SK-N-SH treated with all-trans-retinoic acid at 6 μM for 48 hours (cell line): ENCODE results near the gene SCCPDH.
"Not testable (repeated sequence)": the region's sequence is repeated elsewhere in the genome, so short reads cannot be mapped to it uniquely, and the experiment has no call there.

Source experiments
- ATAC-seq: fragments of 200-7000 bp; cut with Tn5 transposase; 3 replicates; pipeline ENCODE4 v1.9.1; 2020; ENCODE audit warnings: mild to moderate bottlenecking, moderate library complexity
- ARNTL ChIP-seq: fragments of 450-650 bp; formaldehyde crosslinking; IDR thresholded peaks from 2 replicates; pipeline ENCODE4 v1.5.0; 2020; ENCODE audit warnings: low read depth, mild to moderate bottlenecking, moderate library complexity, borderline replicate concordance
- BACH2 ChIP-seq: fragments of 250-450 bp; sonication (Bioruptor Pico); IDR thresholded peaks from 2 replicates; pipeline ENCODE4 v1.9.0; 2021; ENCODE audit warnings: mild to moderate bottlenecking, borderline replicate concordance
- CSDC2 ChIP-seq: fragments of 250-450 bp; sonication (Bioruptor Pico); IDR thresholded peaks from 2 replicates; pipeline ENCODE4 v1.5.0; 2020; ENCODE audit warnings: mild to moderate bottlenecking, moderate library complexity
- ESRRG ChIP-seq: fragments of 250-450 bp; sonication (Bioruptor Pico); IDR thresholded peaks from 2 replicates; pipeline ENCODE4 v1.6.1; 2021; ENCODE audit warnings: mild to moderate bottlenecking
- ISL1 ChIP-seq: fragments of 250-450 bp; sonication (Bioruptor Pico); IDR thresholded peaks from 2 replicates; pipeline ENCODE4 v2.1.2; 2022; ENCODE audit warnings: mild to moderate bottlenecking, moderate library complexity
- OSR1 ChIP-seq: fragments of 250-450 bp; sonication (Bioruptor Pico); IDR thresholded peaks from 2 replicates; pipeline ENCODE4 v1.8.0; 2022; ENCODE audit warnings: moderate library complexity, mild to moderate bottlenecking, inconsistent platforms
- PPARA ChIP-seq: fragments of 250-450 bp; sonication (Bioruptor Pico); IDR thresholded peaks from 2 replicates; pipeline ENCODE4 v1.5.0; 2020; ENCODE audit warnings: mild to moderate bottlenecking, borderline replicate concordance
- RARB ChIP-seq: fragments of 250-450 bp; sonication (Bioruptor Pico); IDR thresholded peaks from 2 replicates; pipeline ENCODE4 v1.8.0; 2021; ENCODE audit warnings: mild to moderate bottlenecking, moderate library complexity
- SNAI2 ChIP-seq: fragments of 250-450 bp; sonication (Bioruptor Pico); IDR thresholded peaks from 2 replicates; pipeline ENCODE4 v1.5.0; 2020; ENCODE audit warnings: mild to moderate bottlenecking, moderate library complexity
- TCF4 ChIP-seq: fragments of 250-450 bp; sonication (Bioruptor Pico); IDR thresholded peaks from 2 replicates; pipeline ENCODE4 v1.8.0; 2021; ENCODE audit warnings: mild to moderate bottlenecking, moderate library complexity, borderline replicate concordance
- TOX ChIP-seq: fragments of 250-450 bp; sonication (Bioruptor Pico); IDR thresholded peaks from 2 replicates; pipeline ENCODE4 v1.8.0; 2021; ENCODE audit warnings: mild to moderate bottlenecking, moderate library complexity, borderline replicate concordance
- TSHZ2 ChIP-seq: fragments of 250-450 bp; sonication (Bioruptor Pico); IDR thresholded peaks from 2 replicates; pipeline ENCODE4 v1.5.0; 2020; ENCODE audit warnings: mild to moderate bottlenecking, moderate library complexity
- ZC3H10 ChIP-seq: fragments of 250-450 bp; sonication (Bioruptor Pico); IDR thresholded peaks from 2 replicates; pipeline ENCODE4 v1.5.1; 2021; ENCODE audit warnings: mild to moderate bottlenecking, moderate library complexity
- ZFP3 ChIP-seq: fragments of 250-450 bp; sonication (Bioruptor Pico); IDR thresholded peaks from 2 replicates; pipeline ENCODE4 v1.5.0; 2020; ENCODE audit warnings: mild to moderate bottlenecking, moderate library complexity
- ZFP30 ChIP-seq: fragments of 450-650 bp; formaldehyde crosslinking; IDR thresholded peaks from 2 replicates; pipeline ENCODE4 v1.5.0; 2022; ENCODE audit warnings: mild to moderate bottlenecking, moderate library complexity
- ZNF565 ChIP-seq: fragments of 450-650 bp; formaldehyde crosslinking; conservative IDR thresholded peaks from 2 replicates; pipeline ENCODE4 v1.5.0; 2020; ENCODE audit warnings: low read depth, mild to moderate bottlenecking, moderate library complexity
- ZNF70 ChIP-seq: fragments of 450-650 bp; formaldehyde crosslinking; IDR thresholded peaks from 2 replicates; pipeline ENCODE4 v1.5.0; 2020; ENCODE audit warnings: mild to moderate bottlenecking, moderate library complexity
- ZNF8 ChIP-seq: fragments of 450-650 bp; formaldehyde crosslinking; IDR thresholded peaks from 2 replicates; pipeline ENCODE4 v1.5.0; 2020; ENCODE audit warnings: mild to moderate bottlenecking, moderate library complexity
- TF ChIP-seq, protein P1 (sequence below): fragments of 250-450 bp; sonication (Bioruptor Pico); IDR thresholded peaks from 2 replicates; pipeline ENCODE4 v1.8.0; 2020; ENCODE audit warnings: mild to moderate bottlenecking, moderate library complexity, borderline replicate concordance
- TF ChIP-seq, protein P2 (sequence below): fragments of 250-450 bp; sonication (Bioruptor Pico); IDR thresholded peaks from 2 replicates; pipeline ENCODE4 v1.5.1; 2021; ENCODE audit warnings: mild to moderate bottlenecking, moderate library complexity
- TF ChIP-seq, protein P3 (sequence below): fragments of 250-450 bp; sonication (Bioruptor Pico); IDR thresholded peaks from 2 replicates; pipeline ENCODE4 v1.5.1; 2020; ENCODE audit warnings: low read depth, mild to moderate bottlenecking, moderate library complexity
- TF ChIP-seq, protein P4 (sequence below): fragments of 250-450 bp; sonication (Bioruptor Pico); IDR thresholded peaks from 2 replicates; pipeline ENCODE4 v1.8.0; 2021; ENCODE audit warnings: low read depth, mild to moderate bottlenecking, moderate library complexity, borderline replicate concordance

SCCPDH gene

GRCh38 chr1:246691622-246692495 lies 32.4 kb upstream of the SCCPDH start:
- TF ChIP-seq SNAI2, result no peak
- no peak for TF ChIP-seq ZNF70
- TF ChIP-seq ZFP3 (CRISPR knock-in tag), result no peak
- TF ChIP-seq CSDC2 (CRISPR knock-in tag), result no peak
- TF ChIP-seq ISL1 (CRISPR knock-in tag), result no peak
- TF ChIP-seq ESRRG (CRISPR knock-in tag), result no peak
- no peak for TF ChIP-seq PPARA
- TF ChIP-seq TOX (CRISPR knock-in tag), result no peak
- TF ChIP-seq ZNF8, result no peak
- TF ChIP-seq TSHZ2, result no peak
- no peak for TF ChIP-seq OSR1 (CRISPR knock-in tag)
- TF ChIP-seq ZNF565 (CRISPR knock-in tag), result no peak
- TF ChIP-seq ARNTL (CRISPR knock-in tag), result no peak
- no peak for TF ChIP-seq ZC3H10 (CRISPR knock-in tag)
- TF ChIP-seq, protein P1, sequence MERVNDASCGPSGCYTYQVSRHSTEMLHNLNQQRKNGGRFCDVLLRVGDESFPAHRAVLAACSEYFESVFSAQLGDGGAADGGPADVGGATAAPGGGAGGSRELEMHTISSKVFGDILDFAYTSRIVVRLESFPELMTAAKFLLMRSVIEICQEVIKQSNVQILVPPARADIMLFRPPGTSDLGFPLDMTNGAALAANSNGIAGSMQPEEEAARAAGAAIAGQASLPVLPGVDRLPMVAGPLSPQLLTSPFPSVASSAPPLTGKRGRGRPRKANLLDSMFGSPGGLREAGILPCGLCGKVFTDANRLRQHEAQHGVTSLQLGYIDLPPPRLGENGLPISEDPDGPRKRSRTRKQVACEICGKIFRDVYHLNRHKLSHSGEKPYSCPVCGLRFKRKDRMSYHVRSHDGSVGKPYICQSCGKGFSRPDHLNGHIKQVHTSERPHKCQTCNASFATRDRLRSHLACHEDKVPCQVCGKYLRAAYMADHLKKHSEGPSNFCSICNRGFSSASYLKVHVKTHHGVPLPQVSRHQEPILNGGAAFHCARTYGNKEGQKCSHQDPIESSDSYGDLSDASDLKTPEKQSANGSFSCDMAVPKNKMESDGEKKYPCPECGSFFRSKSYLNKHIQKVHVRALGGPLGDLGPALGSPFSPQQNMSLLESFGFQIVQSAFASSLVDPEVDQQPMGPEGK, result no peak
- TF ChIP-seq, protein P2, sequence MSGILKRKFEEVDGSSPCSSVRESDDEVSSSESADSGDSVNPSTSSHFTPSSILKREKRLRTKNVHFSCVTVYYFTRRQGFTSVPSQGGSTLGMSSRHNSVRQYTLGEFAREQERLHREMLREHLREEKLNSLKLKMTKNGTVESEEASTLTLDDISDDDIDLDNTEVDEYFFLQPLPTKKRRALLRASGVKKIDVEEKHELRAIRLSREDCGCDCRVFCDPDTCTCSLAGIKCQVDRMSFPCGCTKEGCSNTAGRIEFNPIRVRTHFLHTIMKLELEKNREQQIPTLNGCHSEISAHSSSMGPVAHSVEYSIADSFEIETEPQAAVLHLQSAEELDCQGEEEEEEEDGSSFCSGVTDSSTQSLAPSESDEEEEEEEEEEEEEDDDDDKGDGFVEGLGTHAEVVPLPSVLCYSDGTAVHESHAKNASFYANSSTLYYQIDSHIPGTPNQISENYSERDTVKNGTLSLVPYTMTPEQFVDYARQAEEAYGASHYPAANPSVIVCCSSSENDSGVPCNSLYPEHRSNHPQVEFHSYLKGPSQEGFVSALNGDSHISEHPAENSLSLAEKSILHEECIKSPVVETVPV (CRISPR knock-in tag), result no peak
- TF ChIP-seq ZFP30, result no peak
- TF ChIP-seq TCF4 (CRISPR knock-in tag), result no peak
- TF ChIP-seq, all 23 proteins: peak for 0
- no peak for ATAC-seq

DNA sequence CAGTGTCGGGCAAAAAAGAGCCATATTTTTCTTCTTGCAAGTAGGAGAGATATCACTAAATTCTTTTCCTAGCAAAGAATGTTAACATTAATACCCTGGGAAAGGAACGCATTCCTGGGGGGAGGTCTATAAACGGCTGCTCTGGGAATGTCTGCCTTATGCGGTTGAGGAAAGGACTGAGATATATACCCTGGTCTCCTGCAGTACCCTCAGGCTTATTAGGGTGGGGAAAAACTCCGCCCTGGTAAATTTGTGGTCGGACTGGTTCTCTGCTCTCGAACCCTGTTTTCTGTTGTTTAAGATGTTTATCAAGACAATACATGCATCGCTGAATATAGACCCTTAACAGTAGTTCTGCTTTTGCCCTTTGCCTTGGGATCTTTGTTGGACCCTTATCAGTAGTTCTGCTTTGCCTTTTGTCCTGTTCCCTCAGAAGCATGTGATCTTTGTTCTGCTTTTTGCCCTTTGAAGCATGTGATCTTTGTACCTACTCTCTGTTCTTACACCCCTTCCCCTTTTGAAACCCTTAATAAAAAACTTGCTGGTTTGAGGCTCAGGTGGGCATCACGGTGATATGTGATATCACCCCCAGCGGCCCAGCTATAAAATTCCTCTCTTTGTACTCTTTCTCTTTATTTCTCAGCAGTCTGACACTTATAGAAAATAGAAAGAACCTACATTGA lies 29.9 kb upstream of the SCCPDH start:
- ATAC-seq, result not testable (repeated sequence)

- ATAC-seq, result no peak
- no peak for TF ChIP-seq PPARA
- no peak for TF ChIP-seq RARB (CRISPR knock-in tag)
- no peak for TF ChIP-seq TCF4 (CRISPR knock-in tag)
- no peak for TF ChIP-seq ZFP30
- TF ChIP-seq SNAI2, result no peak
- no peak for TF ChIP-seq OSR1 (CRISPR knock-in tag)
- TF ChIP-seq BACH2, result no peak
- no peak for TF ChIP-seq ZNF70
- no peak for TF ChIP-seq ZFP3 (CRISPR knock-in tag)
- no peak for TF ChIP-seq ZNF8
These were observed 29.1 kb upstream of the SCCPDH start for GRCh38 chr1:246695136-246695535.

- TF ChIP-seq OSR1 (CRISPR knock-in tag) (no peak), TOX (CRISPR knock-in tag) (no peak), ZNF565 (CRISPR knock-in tag) (no peak), CSDC2 (CRISPR knock-in tag) (no peak), ISL1 (CRISPR knock-in tag) (no peak), ARNTL (CRISPR knock-in tag) (no peak), ZFP30 (no peak), BACH2 (no peak), ZFP3 (CRISPR knock-in tag) (no peak), PPARA (no peak)
- TF ChIP-seq, protein P3, sequence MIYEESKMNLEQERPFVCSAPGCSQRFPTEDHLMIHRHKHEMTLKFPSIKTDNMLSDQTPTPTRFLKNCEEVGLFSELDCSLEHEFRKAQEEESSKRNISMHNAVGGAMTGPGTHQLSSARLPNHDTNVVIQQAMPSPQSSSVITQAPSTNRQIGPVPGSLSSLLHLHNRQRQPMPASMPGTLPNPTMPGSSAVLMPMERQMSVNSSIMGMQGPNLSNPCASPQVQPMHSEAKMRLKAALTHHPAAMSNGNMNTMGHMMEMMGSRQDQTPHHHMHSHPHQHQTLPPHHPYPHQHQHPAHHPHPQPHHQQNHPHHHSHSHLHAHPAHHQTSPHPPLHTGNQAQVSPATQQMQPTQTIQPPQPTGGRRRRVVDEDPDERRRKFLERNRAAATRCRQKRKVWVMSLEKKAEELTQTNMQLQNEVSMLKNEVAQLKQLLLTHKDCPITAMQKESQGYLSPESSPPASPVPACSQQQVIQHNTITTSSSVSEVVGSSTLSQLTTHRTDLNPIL (CRISPR knock-in tag), result no peak
- TF ChIP-seq, protein P4, sequence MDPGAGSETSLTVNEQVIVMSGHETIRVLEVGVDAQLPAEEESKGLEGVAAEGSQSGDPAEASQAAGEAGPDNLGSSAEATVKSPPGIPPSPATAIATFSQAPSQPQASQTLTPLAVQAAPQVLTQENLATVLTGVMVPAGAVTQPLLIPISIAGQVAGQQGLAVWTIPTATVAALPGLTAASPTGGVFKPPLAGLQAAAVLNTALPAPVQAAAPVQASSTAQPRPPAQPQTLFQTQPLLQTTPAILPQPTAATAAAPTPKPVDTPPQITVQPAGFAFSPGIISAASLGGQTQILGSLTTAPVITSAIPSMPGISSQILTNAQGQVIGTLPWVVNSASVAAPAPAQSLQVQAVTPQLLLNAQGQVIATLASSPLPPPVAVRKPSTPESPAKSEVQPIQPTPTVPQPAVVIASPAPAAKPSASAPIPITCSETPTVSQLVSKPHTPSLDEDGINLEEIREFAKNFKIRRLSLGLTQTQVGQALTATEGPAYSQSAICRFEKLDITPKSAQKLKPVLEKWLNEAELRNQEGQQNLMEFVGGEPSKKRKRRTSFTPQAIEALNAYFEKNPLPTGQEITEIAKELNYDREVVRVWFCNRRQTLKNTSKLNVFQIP, result no peak
- TF ChIP-seq, protein P1, result no peak
- no peak for ATAC-seq
These were observed 28.5 kb upstream of the SCCPDH start for GRCh38 chr1:246695666-246696065.
